ENCODE data around the gene SQSTM1.

GRCh38 chr5:179870403-179870903, 49.7 kb downstream of the SQSTM1 start:
- TF ChIP-seq, protein P1, sequence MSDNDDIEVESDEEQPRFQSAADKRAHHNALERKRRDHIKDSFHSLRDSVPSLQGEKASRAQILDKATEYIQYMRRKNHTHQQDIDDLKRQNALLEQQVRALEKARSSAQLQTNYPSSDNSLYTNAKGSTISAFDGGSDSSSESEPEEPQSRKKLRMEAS (IDR thresholded peaks at IDR 0.05), result no peak
- peak; percentile 31 for TF ChIP-seq CTCF (IDR thresholded peaks at IDR 0.05; ENCODE audit: low read depth, low read length, missing input control)
- no peak for TF ChIP-seq YY1 (IDR thresholded peaks at IDR 0.05)

Data from liver (tissue), 2 donors.